H54 (cell line): ENCODE data around the gene PRMT7.
"Not testable (repeated sequence)": the region's sequence is repeated elsewhere in the genome, so short reads cannot be mapped to it uniquely, and the experiment has no call there.

Source experiments
- DNase-seq: peaks from one replicate; pipeline ENCODE4 v3.0.0; 2011; ENCODE audit warnings: low spot score, mixed read lengths; ENCODE audit not compliant: insufficient read length
- FAIRE-seq: peaks from 3 replicates; lab custom pipeline; 2011; peaks lifted over from hg19 to GRCh38; lab: Jason Lieb, UNC
- POLR2A ChIP-seq: IDR thresholded peaks from 2 replicates; pipeline ENCODE4 v1.6.1; 2011; ENCODE audit warnings: low read depth, mild to moderate bottlenecking, low read length

PRMT7 gene

DNA sequence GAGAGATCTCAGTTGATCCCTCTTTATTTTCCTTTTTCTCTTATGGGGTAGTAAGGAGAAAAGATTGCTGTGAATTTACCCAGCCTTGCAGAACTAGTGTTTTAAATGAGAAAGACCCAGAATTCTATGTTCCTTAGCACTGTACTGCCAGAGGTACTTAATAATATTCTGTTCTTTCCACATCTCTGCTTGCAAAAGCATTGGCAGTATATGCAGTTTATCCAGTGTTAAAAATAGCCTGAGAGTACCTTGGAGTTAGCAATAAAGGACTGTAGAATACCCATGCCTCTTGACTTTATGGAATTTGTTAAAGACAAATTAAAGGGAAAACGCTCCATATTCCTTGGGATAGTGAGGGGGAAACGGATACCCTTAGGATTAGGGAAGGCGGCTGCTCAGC is 34.6 kb upstream of the PRMT7 start:
- DNase-seq (no peak), FAIRE-seq (no peak)

DNA sequence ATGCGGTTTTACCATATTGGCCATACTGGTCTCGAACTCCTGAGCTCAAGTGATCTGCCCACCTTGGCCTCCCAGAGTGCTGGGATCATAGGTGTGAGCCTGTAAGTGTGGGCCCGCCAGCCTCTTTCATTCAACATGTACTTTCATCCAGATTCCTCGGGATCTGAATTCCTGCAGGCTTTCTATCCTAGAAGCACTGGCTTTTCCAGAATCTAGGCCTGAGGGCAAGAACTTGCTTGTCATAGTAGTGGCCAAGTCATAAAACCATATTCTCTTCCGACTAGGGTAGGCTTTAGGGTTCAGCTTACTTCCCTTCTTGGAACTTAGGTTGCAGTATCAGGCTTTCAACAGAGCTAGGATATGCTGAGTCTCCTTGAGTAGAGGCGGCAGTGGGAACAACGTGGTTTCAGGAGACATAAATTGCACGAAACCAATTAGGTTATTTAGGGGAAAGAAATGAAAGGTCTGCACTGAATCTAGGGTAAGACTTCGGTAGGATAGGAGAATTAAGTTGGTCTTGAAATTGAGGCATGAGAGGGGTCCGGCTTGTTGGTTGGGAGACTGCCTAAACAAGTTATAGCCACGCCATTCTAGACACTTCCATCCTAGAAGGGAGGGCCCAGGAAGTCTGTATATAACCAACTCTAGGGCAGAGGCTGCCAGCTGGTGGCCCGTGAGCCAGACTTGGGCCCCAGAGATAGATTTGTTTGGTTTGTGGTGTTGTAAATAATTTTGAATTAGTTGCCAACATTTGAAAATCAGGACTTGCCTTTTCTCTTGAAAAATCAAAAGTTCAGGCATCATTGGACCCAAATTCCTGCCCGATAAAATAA is 30.9 kb upstream of the PRMT7 start:
- no peak for DNase-seq
- FAIRE-seq = no peak
- no peak for TF ChIP-seq POLR2A

More for the DNA sequence above, 34.6 kb upstream of the PRMT7 start:
- no peak for TF ChIP-seq POLR2A

DNA sequence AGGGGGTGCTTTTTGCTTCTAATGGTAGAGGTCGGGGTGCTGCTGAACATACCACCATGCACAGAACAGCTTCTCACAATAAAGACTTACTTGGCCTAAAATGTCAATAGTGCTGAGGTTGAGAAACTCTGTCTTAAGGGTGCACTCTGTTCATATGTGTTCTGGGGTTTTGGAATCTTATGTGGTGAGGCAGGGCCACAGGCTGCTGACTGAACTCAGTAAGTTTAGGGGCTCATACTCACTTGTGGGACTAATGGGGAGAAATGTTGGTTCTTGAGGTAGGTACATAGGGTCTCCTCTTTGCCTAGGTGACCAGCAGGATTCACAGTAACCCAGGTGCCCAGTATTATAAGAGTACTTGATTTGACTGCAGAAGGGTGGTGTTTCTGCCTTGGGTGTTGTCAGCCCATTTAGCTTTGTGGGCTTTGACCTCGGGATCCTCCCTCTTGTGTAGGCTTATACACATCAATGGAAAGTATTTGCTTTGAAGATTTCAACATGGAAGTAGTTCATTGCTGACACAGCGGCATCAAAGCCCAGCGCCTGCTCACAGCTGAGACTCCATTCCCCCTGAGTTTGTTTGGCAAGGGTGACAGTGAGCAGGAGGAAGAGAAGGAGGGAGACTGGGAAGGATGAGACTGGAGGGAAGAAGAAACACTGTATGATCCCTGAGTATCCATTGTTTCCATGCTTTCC is 29.3 kb upstream of the PRMT7 start:
- TF ChIP-seq POLR2A = no peak
- no peak for FAIRE-seq
- no peak for DNase-seq

DNA sequence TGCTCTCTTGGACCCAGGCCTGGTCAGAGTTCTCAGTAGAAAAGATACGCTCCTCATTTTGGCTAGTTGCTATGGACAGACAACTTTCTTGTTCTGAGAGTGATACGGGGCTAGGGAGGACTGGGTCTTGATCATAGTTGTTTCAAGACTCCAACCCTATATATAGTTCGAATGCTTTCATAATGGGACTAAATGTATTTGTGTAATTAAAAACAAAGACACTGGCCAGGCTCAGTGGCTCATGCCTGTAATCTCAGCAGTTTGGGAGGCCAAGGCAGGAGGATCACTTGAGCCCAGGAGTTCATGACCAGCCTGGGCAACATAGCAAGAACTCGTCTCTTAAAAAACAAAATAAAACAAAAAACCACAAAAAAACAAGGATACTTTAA is 28.8 kb upstream of the PRMT7 start:
- FAIRE-seq = no peak
- no peak for DNase-seq
- no peak for TF ChIP-seq POLR2A

DNA sequence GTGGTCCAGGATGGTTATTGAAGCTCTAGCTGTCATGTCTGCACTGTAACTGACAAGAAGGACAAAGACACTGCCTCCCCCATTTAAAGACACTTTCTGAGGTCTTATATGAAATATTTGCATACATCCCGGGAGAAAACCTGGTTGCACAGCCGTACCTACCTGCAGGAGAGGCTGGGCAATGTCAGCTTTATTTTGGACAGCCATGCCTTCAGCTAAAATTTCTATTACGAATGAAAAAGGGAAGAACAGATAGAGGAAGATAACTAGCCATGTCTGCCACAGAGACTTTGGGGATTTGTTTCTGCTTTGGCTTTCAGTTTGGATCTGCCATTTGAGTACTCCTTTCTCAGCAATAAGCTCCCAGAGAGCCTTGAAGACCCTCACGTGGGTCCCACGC is 27.5 kb upstream of the PRMT7 start:
- DNase-seq (no peak), FAIRE-seq (no peak)
- TF ChIP-seq POLR2A = no peak

DNA sequence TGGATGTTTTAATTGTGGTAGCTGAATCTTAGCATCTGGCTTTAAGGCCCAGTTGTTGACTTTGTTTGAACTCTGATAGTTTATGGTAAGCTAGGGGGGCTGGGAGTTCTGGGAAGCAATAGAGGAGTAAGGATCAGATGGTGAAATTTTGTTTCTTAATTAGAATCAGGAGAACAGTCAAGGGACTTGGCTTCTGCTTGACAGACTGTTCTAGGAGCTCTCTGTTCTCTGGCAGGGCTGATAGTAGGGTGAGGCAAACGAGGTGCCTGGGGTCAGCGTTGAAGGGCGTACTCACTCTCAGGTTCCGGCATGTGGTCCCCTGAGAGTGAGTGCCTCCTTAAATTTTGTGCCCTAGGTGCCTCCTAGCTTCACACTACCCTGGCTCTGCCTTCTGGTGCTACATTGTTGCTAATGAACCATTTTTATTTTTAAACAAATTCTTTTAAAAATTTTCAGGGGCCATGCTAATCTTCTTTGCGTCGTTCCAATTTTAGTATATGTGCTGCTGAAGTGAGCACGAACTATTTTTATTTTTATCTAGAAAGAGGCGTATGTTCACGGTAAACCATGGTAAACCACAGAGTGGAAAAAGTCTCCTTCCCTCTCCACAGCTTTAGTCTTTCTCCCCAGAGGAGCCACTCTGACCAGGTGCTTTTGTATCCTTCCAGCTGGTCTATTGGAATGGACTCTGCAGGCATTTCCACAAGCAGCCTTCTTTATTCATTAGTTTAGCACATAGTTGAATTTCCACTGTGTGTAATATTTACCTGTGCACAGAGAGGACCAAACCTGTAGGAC is 26.8 kb upstream of the PRMT7 start:
- FAIRE-seq (no peak), DNase-seq (no peak)
- TF ChIP-seq POLR2A = no peak

- no peak for TF ChIP-seq POLR2A
- no peak for FAIRE-seq
- no peak for DNase-seq
Observed at GRCh38 chr16:68284847-68285246, 26.0 kb upstream of the PRMT7 start.

DNA sequence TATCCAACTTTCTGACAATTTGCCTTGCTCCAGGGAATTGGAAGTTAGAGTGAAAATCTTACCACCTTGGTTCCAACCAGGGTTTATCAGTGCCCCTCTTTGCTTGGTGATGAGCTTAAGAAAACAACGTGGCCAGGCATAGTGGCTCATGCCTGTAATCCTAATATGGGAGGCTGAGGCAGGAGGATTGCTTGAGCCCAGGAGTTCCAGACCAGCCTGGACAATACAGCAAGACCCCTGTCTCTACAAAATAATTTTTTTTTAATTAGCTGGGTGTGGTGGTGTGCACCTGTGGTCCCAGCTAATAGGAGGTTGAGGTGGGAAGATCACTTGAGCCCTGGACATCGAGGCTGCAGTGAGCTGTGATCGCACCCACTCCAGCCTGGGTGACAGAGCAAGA is 25.1 kb upstream of the PRMT7 start:
- no peak for TF ChIP-seq POLR2A
- no peak for DNase-seq
- no peak for FAIRE-seq

- DNase-seq (no peak), FAIRE-seq (no peak)
- TF ChIP-seq POLR2A = no peak
Observed at GRCh38 chr16:68286153-68287074, 24.4 kb upstream of the PRMT7 start.

DNA sequence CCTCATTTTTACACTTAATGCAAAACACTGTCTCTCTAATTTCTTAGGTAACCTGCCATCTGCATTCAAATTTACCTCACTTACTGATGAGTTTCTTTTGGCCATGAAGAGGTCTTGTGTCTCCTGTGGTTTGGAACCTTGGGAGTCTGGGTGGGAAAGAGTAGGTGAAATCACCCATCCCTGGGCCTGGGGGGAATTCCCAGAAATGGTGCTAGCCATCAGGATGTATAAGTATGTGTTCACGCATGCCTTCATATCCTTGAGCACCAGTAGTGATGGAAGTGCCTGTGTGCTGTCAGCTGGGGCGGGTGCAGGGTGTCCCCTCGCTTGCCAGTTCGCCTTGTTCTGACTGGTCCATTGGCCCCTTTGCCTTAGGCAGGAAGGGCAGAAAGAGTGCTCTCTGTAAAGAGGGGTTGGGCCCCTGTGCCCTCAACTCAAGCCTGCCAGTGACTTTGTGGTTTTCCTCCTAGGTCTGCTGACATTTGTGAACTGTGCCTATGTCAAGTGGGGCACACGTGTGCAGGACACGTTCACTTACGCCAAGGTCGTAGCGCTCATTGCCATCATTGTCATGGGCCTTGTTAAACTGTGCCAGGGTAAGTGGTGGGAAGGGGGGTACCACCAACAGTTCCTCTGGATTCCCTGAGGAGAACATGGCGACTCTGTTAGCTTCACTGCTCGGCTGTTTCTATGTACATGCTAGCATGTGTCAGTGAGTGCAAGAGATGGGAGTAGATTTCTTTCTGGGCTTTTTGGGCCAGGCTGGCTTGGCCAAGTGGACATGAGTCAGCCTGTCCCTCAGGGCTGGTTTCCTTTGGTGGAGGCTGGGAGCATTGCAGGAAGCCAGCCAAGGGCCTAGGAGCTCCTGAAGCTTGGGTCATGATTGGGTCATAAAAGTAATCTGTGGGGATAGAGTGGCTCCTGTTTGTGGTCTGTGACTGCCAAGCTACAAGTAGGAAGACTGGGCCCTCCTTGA is 23.3 kb upstream of the PRMT7 start:
- TF ChIP-seq POLR2A = no peak
- FAIRE-seq = peak; percentile 67
- peak; percentile 80 for DNase-seq

- TF ChIP-seq POLR2A = no peak
- FAIRE-seq (no peak), DNase-seq (no peak)
Observed at GRCh38 chr16:68288252-68288650, 22.6 kb upstream of the PRMT7 start.

- not testable (repeated sequence) for DNase-seq, FAIRE-seq
Observed at GRCh38 chr16:68288796-68289195, 22.0 kb upstream of the PRMT7 start.
